Activated CD8-positive, alpha-beta memory T cell treated with anti-CD3 and anti-CD28 coated beads for 24 hours (primary cell): ENCODE measurements around the gene MIAT.

ENCODE experiments used
- DNase-seq: peaks from one replicate; pipeline ENCODE4 v3.0.0-alpha.2; 2020

Gene MIAT

GRCh38 chr22:26632422-26633155 lies 24.8 kb upstream of the MIAT start:
- no peak for DNase-seq

- no peak for DNase-seq
Observed at GRCh38 chr22:26634189-26634588, 23.2 kb upstream of the MIAT start.

- DNase-seq: no peak
Observed at GRCh38 chr22:26635117-26635516, 22.3 kb upstream of the MIAT start.

GRCh38 chr22:26636296-26636695 lies 21.1 kb upstream of the MIAT start:
- no peak for DNase-seq

- peak; percentile 91 for DNase-seq
Observed at GRCh38 chr22:26642465-26643417, 14.6 kb upstream of the MIAT start.

GRCh38 chr22:26643418-26644100 lies 13.8 kb upstream of the MIAT start:
- DNase-seq: no peak

- DNase-seq: no peak
Observed at GRCh38 chr22:26646158-26646557, 11.2 kb upstream of the MIAT start.

- DNase-seq: peak; percentile 79
Observed at GRCh38 chr22:26648011-26648497, 9.3 kb upstream of the MIAT start.

GRCh38 chr22:26648528-26649388 lies 8.6 kb upstream of the MIAT start:
- DNase-seq: no peak

- DNase-seq: no peak
Observed at GRCh38 chr22:26650722-26651421, 6.5 kb upstream of the MIAT start.

- no peak for DNase-seq
Observed at GRCh38 chr22:26651815-26652214, 5.6 kb upstream of the MIAT start.

- DNase-seq: no peak
Observed at GRCh38 chr22:26658161-26658560, 773 bp downstream of the MIAT start.

GRCh38 chr22:26658671-26659478 lies 1.5 kb downstream of the MIAT start:
- DNase-seq: peak; percentile 89

- DNase-seq: no peak
Observed at GRCh38 chr22:26660356-26660755, 3.0 kb downstream of the MIAT start.

- DNase-seq: no peak
Observed at GRCh38 chr22:26660961-26661578, 3.7 kb downstream of the MIAT start.

GRCh38 chr22:26662160-26662559 lies 4.8 kb downstream of the MIAT start:
- no peak for DNase-seq

- no peak for DNase-seq
Observed at GRCh38 chr22:26663374-26663923, 6.1 kb downstream of the MIAT start.

- no peak for DNase-seq
Observed at GRCh38 chr22:26665813-26666231, 8.4 kb downstream of the MIAT start.

GRCh38 chr22:26667140-26667539 lies 9.8 kb downstream of the MIAT start:
- no peak for DNase-seq

- DNase-seq: no peak
Observed at GRCh38 chr22:26669060-26669481, 11.7 kb downstream of the MIAT start.
